Fibroblast of lung (primary cell): ENCODE data around the gene XXYLT1. TPM values are rescaled to one million over a fixed set of nuclear protein-coding genes. Genes with fewer than 3 reads are reported as not detected.

Source experiments
- DNase-seq, 2 donors: peaks; one replicate each; pipeline versions ENCODE4 v3.0.0 to v3.0.0-alpha.2; 2010; ENCODE audit warnings: low read depth in 2 of 2
- H2AFZ ChIP-seq: 2 replicates; pipeline ENCODE4 v1.5.1; 2012; ENCODE audit warnings: low read length, control low read depth, inconsistent platforms
- H3K27ac ChIP-seq: 2 replicates; pipeline ENCODE4 v1.5.1; 2011; ENCODE audit warnings: low read length, control low read depth; ENCODE audit not compliant: insufficient read depth
- H3K27me3 ChIP-seq: 2 replicates; pipeline ENCODE4 v1.5.1; 2011; ENCODE audit warnings: mild to moderate bottlenecking, low read length; ENCODE audit not compliant: control insufficient read depth, insufficient read depth
- H3K36me3 ChIP-seq: 2 replicates; pipeline ENCODE4 v1.5.1; 2011; ENCODE audit warnings: low read length; ENCODE audit not compliant: control insufficient read depth, insufficient read depth
- H3K4me1 ChIP-seq: 2 replicates; pipeline ENCODE4 v1.5.1; 2011; ENCODE audit warnings: low read length; ENCODE audit not compliant: control insufficient read depth, insufficient read depth; ENCODE audit errors: extremely low read depth
- H3K4me2 ChIP-seq: 2 replicates; pipeline ENCODE4 v1.5.1; 2011; ENCODE audit warnings: low read length, control low read depth; ENCODE audit not compliant: insufficient read depth; ENCODE audit errors: extremely low read depth
- H3K4me3 ChIP-seq, 4 experiments: fragments of 200-600 bp in 1 of 4; sonication (generic) in 1 of 4; replicated peaks in 1 of 4; 2 replicates each; pipeline ENCODE4 v1.5.1; 2011 to 2016; ENCODE audit warnings: low read length in 4 of 4, low read depth in 3 of 4, mild to moderate bottlenecking in 3 of 4, control low read depth in 2 of 4, inconsistent platforms in 1 of 4, mixed read lengths in 1 of 4; ENCODE audit not compliant: insufficient read depth in 1 of 4; ENCODE audit errors: control extremely low read depth in 1 of 4
- H3K79me2 ChIP-seq: 2 replicates; pipeline ENCODE4 v1.5.1; 2012; ENCODE audit warnings: mild to moderate bottlenecking, low read length, inconsistent platforms; ENCODE audit not compliant: control insufficient read depth, insufficient read depth
- H3K9ac ChIP-seq: 2 replicates; pipeline ENCODE4 v1.5.1; 2011; ENCODE audit warnings: mild to moderate bottlenecking, low read length, control low read depth; ENCODE audit not compliant: insufficient read depth
- H3K9me3 ChIP-seq: 2 replicates; pipeline ENCODE4 v1.5.1; 2012; ENCODE audit warnings: low read depth, low read length; ENCODE audit not compliant: control insufficient read depth, insufficient read depth
- H4K20me1 ChIP-seq: 2 replicates; pipeline ENCODE4 v1.5.1; 2011; ENCODE audit warnings: low read length; ENCODE audit not compliant: control insufficient read depth, insufficient read depth; ENCODE audit errors: extremely low read depth
- EZH2 ChIP-seq: IDR thresholded peaks from 2 replicates; pipeline ENCODE4 v1.5.1; 2012; ENCODE audit warnings: low read length, control low read depth, mild to moderate bottlenecking; ENCODE audit errors: missing control alignments
- polyA plus RNA-seq, 2 donors: library from polyadenylated mRNA; depleted of rRNA in 1 of 2; stranded (reverse) in 1 of 2; unstranded in 1 of 2; fragments of >200 nt; gene quantifications; 2 replicates each; pipeline ENCODE4 v1.2.1, GENCODE V29; 2011 to 2012; ENCODE audit warnings: missing spikeins in 1 of 2
- total RNA-seq: library from RNA; depleted of rRNA; stranded (reverse); fragments of >200 nt; gene quantifications from 2 replicates; pipeline ENCODE4 v1.2.1, GENCODE V29; 2014
- TF ChIP-seq, protein P1 (sequence below), 2 donors: IDR thresholded peaks in 1 of 2; conservative IDR thresholded peaks in 1 of 2; 1 replicate in 1 of 2; 2 replicates in 1 of 2; pipeline ENCODE4 v1.5.1; 2011 to 2012; ENCODE audit warnings: low read length in 2 of 2, control low read depth in 1 of 2, inconsistent platforms in 1 of 2, low read depth in 1 of 2, mild to moderate bottlenecking in 1 of 2

Gene XXYLT1
- total and polyA plus RNA-seq, 2 donors (not counting 1 experiment from before 2014, with no cell fraction given) = 12.4 to 18.5 TPM

DNA sequence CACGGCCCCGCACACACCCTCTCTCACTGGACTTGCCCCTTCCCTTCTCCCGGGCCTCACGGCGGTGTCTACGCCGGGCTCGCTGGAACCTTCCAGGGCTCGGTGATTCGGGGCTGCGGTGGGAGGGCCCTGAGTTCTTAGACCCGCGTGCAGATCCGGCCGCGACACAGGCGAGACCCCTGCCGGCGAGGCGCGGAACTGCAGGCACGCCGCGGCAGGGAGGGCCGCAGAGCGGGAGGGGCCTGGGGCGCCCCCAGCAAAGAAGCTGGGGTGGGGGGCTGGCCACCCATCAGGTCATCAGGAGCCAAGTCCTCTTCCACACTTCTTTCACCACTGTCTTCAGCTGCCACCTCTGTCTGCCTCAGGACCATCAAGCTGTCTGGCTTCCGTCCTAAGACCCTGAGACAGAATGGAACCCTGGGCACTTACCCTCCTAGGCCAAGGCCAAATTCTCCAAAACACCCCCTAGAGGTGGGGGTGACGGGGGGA, 164.5 kb downstream of the XXYLT1 start:
- peak; percentile 56 to 61 for DNase-seq

DNA sequence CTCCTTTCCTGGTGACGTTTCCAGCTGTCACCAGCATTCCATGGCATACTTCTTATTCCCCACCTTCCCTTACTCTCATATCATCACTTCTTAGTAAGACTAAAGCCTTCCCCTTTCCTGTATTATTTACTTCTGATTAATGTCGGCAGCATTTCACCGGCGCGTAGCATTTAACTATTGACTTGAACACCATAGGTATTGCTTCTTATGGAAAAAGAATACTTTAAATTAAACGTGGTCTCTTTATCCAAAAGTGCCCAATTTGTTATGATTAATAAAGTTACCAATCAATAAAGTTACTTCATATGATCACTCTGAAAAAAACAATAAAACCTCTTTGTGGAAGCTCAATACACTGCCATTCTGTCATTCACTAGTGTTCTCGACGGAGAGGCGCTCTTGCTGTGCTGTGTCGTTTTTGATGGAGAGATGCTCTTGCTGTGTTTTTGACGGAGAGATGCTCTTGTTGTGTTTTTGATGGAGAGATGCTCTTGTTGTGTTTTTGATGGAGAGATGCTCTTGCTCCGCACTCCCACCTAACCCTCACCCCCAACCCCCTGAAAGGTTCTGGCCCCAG, 165.0 kb downstream of the XXYLT1 start:
- H2AFZ ChIP-seq = peak overlapping the region; percentile 45
- no peak for DNase-seq
- H3K9ac ChIP-seq = peak overlapping the region; percentile 43
- H4K20me1 ChIP-seq = no peaks in the 10 kb centered on the region
- H3K9me3 ChIP-seq = no peaks in the 10 kb centered on the region
- H3K79me2 ChIP-seq = no peaks in the 10 kb centered on the region
- no peak for TF ChIP-seq EZH2
- H3K27me3 ChIP-seq = no peaks in the 10 kb centered on the region
- peak overlapping the region in 1 of 4 experiments; percentile 33 for H3K4me3 ChIP-seq
- H3K4me1 ChIP-seq = peaks cover 5% of the 10 kb centered on the region
- no peak overlapping the region for H3K27ac ChIP-seq
- H3K36me3 ChIP-seq = peaks cover 1% of the 10 kb centered on the region
- H3K4me2 ChIP-seq = peak overlapping the region; percentile 59

More for the DNA sequence above, 164.5 kb downstream of the XXYLT1 start:
- Histone ChIP-seq H3K27me3 (no peaks in the 10 kb centered on the region), H3K9me3 (no peaks in the 10 kb centered on the region), H3K27ac (no peak overlapping the region), H3K79me2 (no peaks in the 10 kb centered on the region), H3K4me2 (peak overlapping the region; percentile 59), H3K9ac (peak overlapping the region; percentile 43), H3K4me3 (peak overlapping the region in 1 of 4 experiments; percentile 33), H2AFZ (peak overlapping the region; percentile 45), H3K4me1 (peaks cover 3% of the 10 kb centered on the region), H3K36me3 (peaks cover 1% of the 10 kb centered on the region), H4K20me1 (no peaks in the 10 kb centered on the region)
- TF ChIP-seq, protein P1, sequence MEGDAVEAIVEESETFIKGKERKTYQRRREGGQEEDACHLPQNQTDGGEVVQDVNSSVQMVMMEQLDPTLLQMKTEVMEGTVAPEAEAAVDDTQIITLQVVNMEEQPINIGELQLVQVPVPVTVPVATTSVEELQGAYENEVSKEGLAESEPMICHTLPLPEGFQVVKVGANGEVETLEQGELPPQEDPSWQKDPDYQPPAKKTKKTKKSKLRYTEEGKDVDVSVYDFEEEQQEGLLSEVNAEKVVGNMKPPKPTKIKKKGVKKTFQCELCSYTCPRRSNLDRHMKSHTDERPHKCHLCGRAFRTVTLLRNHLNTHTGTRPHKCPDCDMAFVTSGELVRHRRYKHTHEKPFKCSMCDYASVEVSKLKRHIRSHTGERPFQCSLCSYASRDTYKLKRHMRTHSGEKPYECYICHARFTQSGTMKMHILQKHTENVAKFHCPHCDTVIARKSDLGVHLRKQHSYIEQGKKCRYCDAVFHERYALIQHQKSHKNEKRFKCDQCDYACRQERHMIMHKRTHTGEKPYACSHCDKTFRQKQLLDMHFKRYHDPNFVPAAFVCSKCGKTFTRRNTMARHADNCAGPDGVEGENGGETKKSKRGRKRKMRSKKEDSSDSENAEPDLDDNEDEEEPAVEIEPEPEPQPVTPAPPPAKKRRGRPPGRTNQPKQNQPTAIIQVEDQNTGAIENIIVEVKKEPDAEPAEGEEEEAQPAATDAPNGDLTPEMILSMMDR (conservative IDR thresholded peaks at IDR 0.05 in 1 of 2, IDR thresholded peaks at IDR 0.05 in 1 of 2; ENCODE audit: low read depth in 1 of 2, low read length in 2 of 2) = peak; percentile 70 to 92
- no peak for TF ChIP-seq EZH2

DNA sequence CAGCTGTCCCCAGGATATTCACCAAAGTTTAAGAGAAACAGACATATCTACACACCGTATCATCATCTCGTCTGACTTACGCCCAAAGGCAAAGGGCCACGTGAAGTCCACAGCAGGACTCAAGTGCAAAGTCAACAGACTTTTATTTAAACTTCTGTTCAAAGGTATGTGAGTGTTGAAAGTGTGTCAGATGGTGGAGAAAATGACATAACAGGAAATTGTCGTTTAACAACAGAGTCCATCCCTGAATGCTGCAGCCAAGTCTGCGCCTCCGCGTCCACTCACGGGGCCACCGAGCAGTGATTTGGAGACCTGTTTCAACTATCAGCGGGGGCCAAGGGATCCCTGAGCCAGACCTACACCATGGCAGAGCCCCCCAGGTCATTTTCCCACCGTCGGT, 165.6 kb downstream of the XXYLT1 start:
- Histone ChIP-seq H3K9me3 (no peaks in the 10 kb centered on the region), H3K27ac (no peak overlapping the region), H3K4me3 (no peak overlapping the region), H3K4me1 (peaks cover 7% of the 10 kb centered on the region), H4K20me1 (no peaks in the 10 kb centered on the region), H2AFZ (no peak overlapping the region), H3K79me2 (no peaks in the 10 kb centered on the region), H3K36me3 (peaks cover 1% of the 10 kb centered on the region), H3K9ac (no peak overlapping the region), H3K27me3 (no peaks in the 10 kb centered on the region), H3K4me2 (no peak overlapping the region)
- TF ChIP-seq, protein P1 (conservative IDR thresholded peaks at IDR 0.05 in 1 of 2, IDR thresholded peaks at IDR 0.05 in 1 of 2; ENCODE audit: low read depth in 1 of 2, low read length in 2 of 2) = no peak
- no peak for TF ChIP-seq EZH2
- no peak for DNase-seq
